MM.1S (cell line): Measurements from ENCODE around the gene ZNF490.
"Not testable (repeated sequence)": the region's sequence is repeated elsewhere in the genome, so short reads cannot be mapped to it uniquely, and the experiment has no call there.

ENCODE experiments used
- DNase-seq: peaks from one replicate; pipeline ENCODE4 v3.0.0-alpha.2; 2015
- H2AFZ ChIP-seq: fragments of 300-600 bp; sonication (generic); 2 replicates; pipeline ENCODE4 v1.6.0; 2016; ENCODE audit warnings: antibody characterized with exemption, low read length
- H3F3A ChIP-seq: fragments of 300-600 bp; sonication (generic); 2 replicates; pipeline ENCODE4 v1.6.1; 2016; ENCODE audit warnings: mild to moderate bottlenecking, antibody characterized with exemption, low read length, moderate library complexity, mixed read lengths; ENCODE audit not compliant: insufficient read depth
- H3K27ac ChIP-seq: fragments of 300-600 bp; sonication (generic); 2 replicates; pipeline ENCODE4 v1.5.1; 2016; ENCODE audit warnings: mild to moderate bottlenecking, low read length
- H3K27me3 ChIP-seq: fragments of 300-600 bp; sonication (generic); replicated peaks from 2 replicates; pipeline ENCODE4 v1.6.0; 2016; ENCODE audit warnings: low read length; ENCODE audit not compliant: insufficient read depth
- H3K36me3 ChIP-seq: fragments of 300-600 bp; sonication (generic); replicated peaks from 2 replicates; pipeline ENCODE4 v1.6.1; 2016; ENCODE audit warnings: mild to moderate bottlenecking, low read length, mixed read lengths; ENCODE audit not compliant: insufficient read depth
- H3K4me1 ChIP-seq: fragments of 300-600 bp; sonication (generic); 2 replicates; pipeline ENCODE4 v1.6.1; 2016; ENCODE audit warnings: low read length, mixed read lengths
- H3K4me2 ChIP-seq: fragments of 300-600 bp; sonication (generic); 2 replicates; pipeline ENCODE4 v1.6.0; 2016; ENCODE audit warnings: low read depth, low read length
- H3K4me3 ChIP-seq: fragments of 300-600 bp; sonication (generic); 2 replicates; pipeline ENCODE4 v1.5.1; 2016; ENCODE audit warnings: low read length, mixed read lengths
- H3K79me2 ChIP-seq: fragments of 300-600 bp; sonication (generic); 2 replicates; pipeline ENCODE4 v1.6.1; 2016; ENCODE audit warnings: mixed run types, low read length, mixed read lengths
- H3K9ac ChIP-seq: fragments of 300-600 bp; sonication (generic); 2 replicates; pipeline ENCODE4 v1.6.1; 2016; ENCODE audit warnings: low read length, mixed read lengths
- H3K9me2 ChIP-seq: fragments of 300-600 bp; sonication (generic); replicated peaks from 2 replicates; pipeline ENCODE4 v1.6.1; 2016; ENCODE audit warnings: mild to moderate bottlenecking, low read length, mixed read lengths; ENCODE audit not compliant: insufficient read depth
- H3K9me3 ChIP-seq: fragments of 300-600 bp; sonication (generic); replicated peaks from 2 replicates; pipeline ENCODE4 v1.6.1; 2016; ENCODE audit warnings: mild to moderate bottlenecking, low read length, mixed read lengths; ENCODE audit not compliant: insufficient read depth
- H4K20me1 ChIP-seq: fragments of 300-600 bp; sonication (generic); 2 replicates; pipeline ENCODE4 v1.6.1; 2016; ENCODE audit warnings: mild to moderate bottlenecking, low read length, moderate library complexity, mixed read lengths; ENCODE audit not compliant: insufficient read depth
- CTCF ChIP-seq: fragments of 300-600 bp; sonication (generic); IDR thresholded peaks from 2 replicates; pipeline ENCODE4 v1.5.1; 2016; ENCODE audit warnings: antibody characterized with exemption, low read length, mixed read lengths
- EZH2 ChIP-seq: fragments of 300-600 bp; sonication (generic); optimal IDR thresholded peaks from 2 replicates; pipeline ENCODE3; 2017; ENCODE audit warnings: low read depth, mild to moderate bottlenecking, antibody characterized with exemption, low read length, mixed read lengths
- EZH2phosphoT487 ChIP-seq: fragments of 300-600 bp; sonication (generic); IDR thresholded peaks from 2 replicates; pipeline ENCODE4 v1.6.1; 2018; ENCODE audit warnings: antibody characterized with exemption, low read length

Gene ZNF490

GRCh38 chr19:12623361-12624031 lies 12.9 kb upstream of the ZNF490 start:
- no peak for TF ChIP-seq CTCF
- TF ChIP-seq EZH2, result no peak
- TF ChIP-seq EZH2phosphoT487, result no peak
- Histone ChIP-seq H3K9ac (no peak overlapping the region), H3K9me2 (no peaks in the 10 kb centered on the region), H2AFZ (no peak overlapping the region), H3K9me3 (no peaks in the 10 kb centered on the region), H3K4me1 (no peaks in the 10 kb centered on the region), H3K4me2 (no peak overlapping the region), H3F3A (peaks cover 3% of the 10 kb centered on the region; the same call in 1 of the 2 replicates), H3K27ac (no peak overlapping the region), H3K27me3 (no peaks in the 10 kb centered on the region), H3K79me2 (peaks cover 52% of the 10 kb centered on the region), H4K20me1 (no peaks in the 10 kb centered on the region), H3K36me3 (peaks cover 30% of the 10 kb centered on the region), H3K4me3 (no peak overlapping the region)
- no peak for DNase-seq

- not testable (repeated sequence) for H3K9me3 ChIP-seq, H3K4me1 ChIP-seq, H3K4me2 ChIP-seq, H3K4me3 ChIP-seq, H4K20me1 ChIP-seq, H3K27ac ChIP-seq, H2AFZ ChIP-seq, H3K27me3 ChIP-seq, H3K9me2 ChIP-seq, H3F3A ChIP-seq, DNase-seq, H3K9ac ChIP-seq
- peaks cover 67% of the 10 kb centered on the region for H3K79me2 ChIP-seq
- peaks cover 11% of the 10 kb centered on the region for H3K36me3 ChIP-seq
Measured at GRCh38 chr19:12621253-12622024, 10.8 kb upstream of the ZNF490 start.

- H3K9ac ChIP-seq, result no peak overlapping the region
- TF ChIP-seq EZH2phosphoT487, result no peak
- TF ChIP-seq EZH2, result no peak
- TF ChIP-seq CTCF, result no peak
- no peaks in the 10 kb centered on the region for H4K20me1 ChIP-seq
- no peaks in the 10 kb centered on the region for H3K27me3 ChIP-seq
- H3F3A ChIP-seq, result peaks cover 15% of the 10 kb centered on the region
- H3K4me2 ChIP-seq, result no peak overlapping the region
- H2AFZ ChIP-seq, result no peak overlapping the region
- no peak overlapping the region for H3K4me3 ChIP-seq
- H3K27ac ChIP-seq, result no peak overlapping the region
- H3K79me2 ChIP-seq, result peaks cover 76% of the 10 kb centered on the region
- H3K9me3 ChIP-seq, result no peaks in the 10 kb centered on the region
- no peak for DNase-seq
- peaks cover 8% of the 10 kb centered on the region; the same call in 1 of the 2 replicates for H3K36me3 ChIP-seq
- no peaks in the 10 kb centered on the region for H3K9me2 ChIP-seq
- peaks cover 9% of the 10 kb centered on the region; the same call in 1 of the 2 replicates for H3K4me1 ChIP-seq
Measured at GRCh38 chr19:12617646-12618045, 7.0 kb upstream of the ZNF490 start.

- Histone ChIP-seq H3K4me1 (peaks cover 17% of the 10 kb centered on the region; the same call in 1 of the 2 replicates), H3K27ac (peak overlapping the region; percentile 84), H3F3A (peaks cover 29% of the 10 kb centered on the region), H3K4me2 (peak overlapping the region; percentile 88), H3K27me3 (no peaks in the 10 kb centered on the region), H3K9me3 (no peaks in the 10 kb centered on the region), H3K36me3 (0 out of 2 replicates have a peak, but pooled peaks cover 6% of the 10 kb centered on the region), H3K9me2 (no peaks in the 10 kb centered on the region), H3K9ac (peak overlapping the region; percentile 98), H3K79me2 (peaks cover 66% of the 10 kb centered on the region), H3K4me3 (peak overlapping the region; percentile 85), H2AFZ (no peak overlapping the region), H4K20me1 (no peaks in the 10 kb centered on the region)
- TF ChIP-seq EZH2phosphoT487, result no peak
- no peak for DNase-seq
Measured at GRCh38 chr19:12611361-12611699, 717 bp upstream of the ZNF490 start.
